ENCODE measurements around the gene MSL1. TPM values are rescaled to one million over a fixed set of nuclear protein-coding genes. Genes with fewer than 3 reads are reported as not detected.

MSL1 gene
- total RNA-seq, 1 donor from 2014 or later, result 111 TPM

GRCh38 chr17:40173778-40174135 lies 52.0 kb downstream of the MSL1 start:
- DNase-seq (ENCODE audit: low read depth), result peak; percentile 59

GRCh38 chr17:40174514-40174913 lies 52.7 kb downstream of the MSL1 start:
- no peak for DNase-seq (ENCODE audit: low read depth)

GRCh38 chr17:40175928-40176753 lies 54.4 kb downstream of the MSL1 start:
- no peak for DNase-seq (ENCODE audit: low read depth)

DNA sequence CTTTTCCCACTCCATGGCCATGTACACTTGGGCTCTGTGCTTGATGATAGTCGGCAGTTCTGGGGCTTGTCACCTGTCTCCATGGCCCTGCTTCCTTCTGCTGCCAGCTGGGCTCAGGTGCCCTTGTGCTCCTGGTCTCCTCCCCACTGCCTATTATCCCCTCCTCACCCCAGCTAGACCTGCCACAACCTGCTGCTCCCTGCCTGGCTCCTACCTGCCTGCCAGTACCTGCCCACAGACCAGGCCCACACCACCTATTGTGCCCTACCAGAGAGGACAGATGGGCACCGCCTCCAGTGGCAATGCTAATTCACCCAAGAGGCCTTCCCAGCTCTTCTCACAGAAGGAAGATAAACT lies 55.0 kb downstream of the MSL1 start:
- no peak for DNase-seq (ENCODE audit: low read depth)

GRCh38 chr17:40177275-40177874 lies 55.6 kb downstream of the MSL1 start, which contains the start of gene RAPGEFL1:
Gene RAPGEFL1, plus strand, starts transcription at chr17:40177470. Its CDS starts 392 bp downstream, at chr17:40177862.
- DNase-seq (ENCODE audit: low read depth), result no peak

DNA sequence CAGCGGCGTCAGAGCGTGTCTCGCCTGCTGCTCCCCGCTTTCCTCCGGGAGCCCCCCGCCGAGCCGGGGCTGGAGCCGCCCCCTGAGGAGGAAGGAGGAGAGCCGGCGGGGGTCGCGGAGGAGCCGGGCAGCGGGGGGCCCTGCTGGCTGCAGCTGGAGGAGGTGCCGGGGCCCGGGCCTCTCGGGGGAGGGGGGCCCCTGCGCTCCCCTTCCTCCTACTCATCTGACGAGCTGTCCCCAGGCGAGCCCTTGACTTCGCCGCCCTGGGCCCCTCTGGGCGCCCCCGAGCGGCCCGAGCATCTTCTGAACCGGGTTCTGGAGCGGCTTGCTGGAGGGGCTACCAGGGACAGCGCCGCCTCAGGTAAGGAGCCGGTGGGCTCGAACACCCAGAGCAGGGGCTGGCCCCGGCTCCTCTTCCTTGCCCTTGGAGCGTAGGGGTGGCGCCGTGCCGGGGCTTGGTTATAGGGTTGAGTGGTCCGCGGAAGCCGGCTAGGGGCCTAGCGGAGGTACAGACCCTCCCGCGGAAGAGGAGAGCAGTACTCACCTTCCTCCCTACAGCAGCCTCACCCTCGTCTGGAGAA lies 56.3 kb downstream of the MSL1 start:
- no peak for DNase-seq (ENCODE audit: low read depth)

GRCh38 chr17:40178660-40179059 lies 56.9 kb downstream of the MSL1 start:
- no peak for DNase-seq (ENCODE audit: low read depth)

GRCh38 chr17:40179923-40180659 lies 58.3 kb downstream of the MSL1 start:
- DNase-seq (ENCODE audit: low read depth), result peak; percentile 34

DNA sequence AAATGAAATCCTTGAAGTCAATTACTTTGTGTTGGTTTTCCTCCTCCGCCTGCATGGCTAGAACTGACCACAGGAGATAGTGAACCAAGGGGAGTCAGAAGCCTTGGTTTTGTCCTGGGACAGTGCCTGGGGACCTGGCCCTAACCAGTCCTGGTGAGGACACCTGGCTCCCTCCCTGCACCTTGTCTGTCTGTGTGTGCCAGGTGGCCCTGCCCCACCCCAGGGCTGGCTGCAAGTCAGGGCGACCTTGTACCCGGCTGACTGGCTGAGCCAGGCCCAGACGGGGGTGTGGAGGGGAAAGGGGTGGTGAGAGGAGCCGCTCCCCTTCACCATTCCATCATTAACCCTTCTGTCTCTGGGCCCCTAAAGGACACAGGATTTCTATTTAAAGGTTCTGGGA lies 58.9 kb downstream of the MSL1 start:
- DNase-seq (ENCODE audit: low read depth), result no peak

- peak; percentile 18 for DNase-seq (ENCODE audit: low read depth)
Measured at GRCh38 chr17:40181205-40181604, 59.4 kb downstream of the MSL1 start.

DNA sequence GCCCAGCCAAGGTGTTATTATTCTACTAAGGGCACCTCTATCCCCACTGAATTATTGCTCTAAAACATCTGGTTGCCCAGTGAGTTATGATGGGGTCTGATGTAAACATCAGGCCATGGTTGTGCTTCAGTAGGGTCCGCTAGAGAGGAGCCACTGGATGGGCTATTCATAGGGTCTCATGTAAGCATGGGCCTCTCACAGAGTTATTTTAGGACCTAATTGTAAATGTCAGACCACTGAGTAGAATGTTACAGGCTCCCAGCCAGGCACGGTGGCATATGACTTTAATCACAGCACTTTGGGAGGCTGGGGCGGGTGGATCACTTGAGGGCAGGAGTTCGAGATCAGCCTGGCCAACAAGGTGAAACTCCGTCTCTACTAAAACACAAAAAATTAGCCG lies 60.8 kb downstream of the MSL1 start:
- no peak for DNase-seq (ENCODE audit: low read depth)

Small RNA genes lying within 50 kb of the gene (microRNA-seq; reads per million reads assigned to microRNA genes)
- gene MIR6866, result 1.5 reads per million

Other genes with a start within 250 kb of the MSL1 start
- 1.1 and 1.8 TPM in 2 replicates for gene GSDMB, start 203.3 kb upstream of the MSL1 start, total RNA-seq
- gene ORMDL3, start 194.4 kb upstream of the MSL1 start, total RNA-seq, result 34.7 and 37.7 TPM in 2 replicates
- not detected in 2 replicates for gene LRRC3C, start 194.2 kb upstream of the MSL1 start, total RNA-seq
- gene GSDMA, start 159.0 kb upstream of the MSL1 start, total RNA-seq, result not detected in 2 replicates
- 171 and 186 TPM in 2 replicates for gene PSMD3, start 141.2 kb upstream of the MSL1 start, total RNA-seq
- gene CSF3, start 106.5 kb upstream of the MSL1 start, total RNA-seq, result 0.10 and 0.11 TPM in 2 replicates
- gene MED24, start 67.6 kb upstream of the MSL1 start, total RNA-seq, result 88.7 and 90.0 TPM in 2 replicates
- 52.5 and 61.1 TPM in 2 replicates for gene THRA, start 59.0 kb upstream of the MSL1 start, total RNA-seq
- gene NR1D1, start 21.4 kb upstream of the MSL1 start, total RNA-seq, result 9.5 and 10.8 TPM in 2 replicates
- gene CASC3, start 18.6 kb downstream of the MSL1 start, total RNA-seq, result 35.0 and 49.0 TPM in 2 replicates
- gene RAPGEFL1, start 55.5 kb downstream of the MSL1 start, total RNA-seq, result 1.1 and 1.9 TPM in 2 replicates
- gene WIPF2, start 97.3 kb downstream of the MSL1 start, total RNA-seq, result 3.7 and 3.8 TPM in 2 replicates
- 2.6 and 3.8 TPM in 2 replicates for gene CDC6, start 165.9 kb downstream of the MSL1 start, total RNA-seq
- gene RARA, start 187.2 kb downstream of the MSL1 start, total RNA-seq, result 37.2 and 39.2 TPM in 2 replicates
- gene GJD3, start 242.8 kb downstream of the MSL1 start, total RNA-seq, result not detected in 2 replicates

Measured in myocyte (in vitro differentiated cells).